ENCODE measurements around the gene EME1.
"Not testable (repeated sequence)": the region's sequence is repeated elsewhere in the genome, so short reads cannot be mapped to it uniquely, and the experiment has no call there.

EME1 gene

DNA sequence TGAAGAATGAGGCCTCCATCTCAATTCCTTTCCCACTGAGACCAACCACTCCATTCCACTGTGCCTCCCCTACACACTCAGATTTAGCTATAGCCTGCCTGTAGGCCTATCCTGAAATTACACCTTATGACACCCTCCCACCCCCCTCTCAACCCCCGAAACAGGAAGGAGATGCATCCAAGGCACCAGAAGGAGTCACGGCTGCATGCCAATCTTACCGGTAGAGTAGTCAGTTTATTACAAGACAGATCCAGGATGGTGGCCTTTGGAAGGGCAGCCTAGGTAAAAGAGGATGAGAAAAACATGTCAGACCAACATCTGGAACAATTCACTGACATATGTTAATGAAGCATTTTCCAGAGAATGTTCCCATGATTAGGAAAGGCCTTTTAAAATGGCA is 21.7 kb downstream of the EME1 start:
- no peak for DNase-seq (ENCODE audit: low read depth in 2 of 2)

GRCh38 chr17:50396261-50397110 is 23.5 kb downstream of the EME1 start:
- no peak for DNase-seq (ENCODE audit: low read depth in 2 of 2)

GRCh38 chr17:50397111-50397918 is 24.3 kb downstream of the EME1 start, which contains the start of gene LRRC59:
Gene LRRC59, minus strand, starts transcription at chr17:50397523. Its CDS starts 206 bp downstream, at chr17:50397317.
- DNase-seq (ENCODE audit: low read depth in 2 of 2), result peak; percentile 87

- no peak for DNase-seq (ENCODE audit: low read depth in 2 of 2)
Observed at GRCh38 chr17:50397919-50398285, 24.9 kb downstream of the EME1 start.

GRCh38 chr17:50398672-50399071 is 25.6 kb downstream of the EME1 start:
- not testable (repeated sequence) for DNase-seq (ENCODE audit: low read depth in 2 of 2)

GRCh38 chr17:50399591-50399990 is 26.6 kb downstream of the EME1 start:
- DNase-seq (ENCODE audit: low read depth in 2 of 2), result not testable (repeated sequence)

- DNase-seq (ENCODE audit: low read depth in 2 of 2), result not testable (repeated sequence)
Observed at GRCh38 chr17:50405351-50405750, 32.3 kb downstream of the EME1 start.

DNA sequence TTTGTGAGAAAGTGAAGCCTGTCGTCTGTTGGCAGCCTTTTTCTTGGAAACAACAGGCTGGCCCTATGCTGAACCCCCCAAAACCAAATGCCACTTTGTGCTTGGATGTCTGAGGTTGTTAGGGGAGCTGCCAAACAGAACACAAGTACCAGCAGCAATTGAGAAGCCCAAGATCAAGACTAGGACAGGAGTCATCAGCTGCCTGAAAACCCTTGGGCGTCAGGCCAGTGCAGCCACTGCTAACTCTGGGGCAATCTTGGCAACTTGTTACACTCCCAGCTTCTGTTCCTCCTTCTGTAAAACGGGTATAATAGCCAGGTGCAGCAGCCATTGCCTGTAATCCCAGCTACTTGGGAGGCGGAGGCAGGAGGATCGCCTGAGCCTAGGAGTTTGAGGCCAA is 33.5 kb downstream of the EME1 start:
- no peak for DNase-seq (ENCODE audit: low read depth in 2 of 2)

- DNase-seq (ENCODE audit: low read depth in 2 of 2), result no peak
Observed at GRCh38 chr17:50407921-50408320, 34.9 kb downstream of the EME1 start.

GRCh38 chr17:50412188-50412732 is 39.2 kb downstream of the EME1 start:
- no peak for DNase-seq (ENCODE audit: low read depth in 2 of 2)

DNA sequence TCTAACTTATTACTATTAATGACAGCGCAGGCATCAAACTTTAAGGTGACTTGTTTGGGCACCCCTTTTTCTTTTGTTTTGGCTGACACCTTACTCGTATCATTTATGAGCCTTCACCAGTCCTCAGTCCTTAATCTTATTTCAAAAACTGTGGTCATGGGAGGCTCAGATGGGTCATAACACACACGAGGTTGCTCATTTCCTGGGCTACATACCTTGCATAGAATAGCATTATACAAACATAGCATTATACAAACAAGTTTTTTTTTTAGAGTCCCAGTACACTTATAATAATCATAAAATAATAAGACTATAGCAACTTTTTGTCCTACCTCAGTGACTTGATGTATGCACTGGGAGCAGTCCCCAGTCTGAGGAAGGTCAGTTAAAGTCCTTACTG is 41.8 kb downstream of the EME1 start:
- DNase-seq (ENCODE audit: low read depth in 2 of 2), result no peak

DNA sequence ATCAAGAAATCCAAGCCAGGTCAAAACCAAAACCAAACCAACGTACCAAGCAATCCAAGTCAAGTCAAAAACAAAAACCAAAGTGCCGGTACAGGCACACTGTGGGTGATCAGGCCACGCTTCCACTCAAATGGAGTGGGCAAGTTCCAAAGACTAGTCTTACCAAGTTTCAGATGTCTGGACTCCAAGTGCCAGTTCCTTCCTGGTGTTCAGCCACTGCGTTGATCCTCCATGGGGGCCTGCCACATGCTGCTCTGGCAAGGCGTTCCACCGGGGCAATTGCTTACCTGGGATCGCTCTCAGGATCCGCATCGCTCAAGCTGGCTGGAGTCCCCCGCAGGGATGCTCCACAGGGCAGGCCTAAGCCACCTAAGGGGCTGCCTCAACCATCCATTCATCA is 46.5 kb downstream of the EME1 start:
- not testable (repeated sequence) for DNase-seq (ENCODE audit: low read depth in 2 of 2)

DNA sequence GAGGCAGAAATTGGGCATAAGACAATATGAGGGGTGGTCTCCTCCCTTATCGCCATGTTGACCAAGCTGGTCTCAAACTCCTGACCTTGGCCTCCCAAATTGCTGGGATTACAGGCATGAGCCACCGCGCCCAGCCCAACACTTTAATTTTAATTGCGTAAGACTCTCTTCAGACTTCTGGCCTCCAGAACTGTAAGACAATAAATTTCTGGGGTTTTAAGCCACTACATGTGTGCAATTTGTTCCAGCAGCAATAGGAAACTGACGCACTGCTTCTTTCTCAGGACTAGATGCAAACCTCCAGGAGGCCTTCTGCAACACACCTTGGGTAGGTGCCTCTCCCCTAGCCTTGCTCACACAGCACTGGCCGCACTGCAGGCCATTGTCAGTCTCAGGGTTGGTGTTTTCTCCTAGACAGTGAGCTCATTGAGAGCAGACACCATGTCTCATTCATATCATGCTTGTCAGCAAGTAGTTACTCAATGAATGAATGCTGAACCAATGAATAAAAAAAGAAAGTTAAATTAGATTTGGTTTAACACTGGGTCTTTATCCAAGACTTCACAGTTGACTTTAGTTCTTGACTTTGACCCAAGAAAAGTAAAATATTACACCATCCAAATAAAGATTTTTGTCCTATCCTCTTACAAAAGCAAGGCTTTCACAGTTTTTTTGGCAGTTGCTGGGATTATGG is 47.5 kb downstream of the EME1 start:
- DNase-seq (ENCODE audit: low read depth in 2 of 2), result no peak

DNA sequence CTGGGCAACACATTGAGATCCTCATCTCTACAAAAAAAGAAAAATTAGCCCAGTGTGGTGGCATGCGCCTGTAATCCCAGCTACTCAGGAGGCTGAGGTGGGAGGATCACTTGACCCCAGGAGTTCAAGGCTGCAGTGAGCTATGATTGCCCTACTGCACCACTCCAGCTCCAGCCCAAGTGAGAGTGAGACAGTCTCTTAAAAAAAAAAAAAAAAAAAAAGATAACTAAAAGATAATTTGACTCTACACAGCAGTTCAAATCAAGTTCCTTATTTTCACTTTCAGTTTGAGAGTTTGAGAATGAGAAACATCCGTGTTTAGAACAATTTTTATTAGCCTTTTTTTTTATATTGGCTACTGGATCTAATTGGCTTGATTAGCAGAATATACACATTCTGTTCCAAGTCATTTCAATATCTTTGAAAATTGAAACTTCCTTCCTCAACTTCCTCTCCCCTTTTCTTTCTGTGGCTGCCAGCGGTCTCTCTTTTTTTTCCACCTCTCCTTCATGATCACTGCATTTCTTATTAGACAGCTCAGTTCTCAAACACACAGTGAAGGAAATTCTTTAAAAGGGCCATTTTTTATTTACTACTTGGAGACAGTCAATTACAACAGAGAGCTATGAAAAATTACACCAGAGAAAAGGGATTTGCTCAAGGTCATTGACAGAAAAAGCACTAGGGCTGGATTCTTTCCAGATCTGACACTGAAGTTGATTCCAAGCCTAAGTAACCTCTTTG is 48.5 kb downstream of the EME1 start:
- no peak for DNase-seq (ENCODE audit: low read depth in 2 of 2)

- DNase-seq (ENCODE audit: low read depth in 2 of 2), result no peak
Observed at GRCh38 chr17:50422738-50423137, 49.7 kb downstream of the EME1 start.

GRCh38 chr17:50423553-50424159 is 50.6 kb downstream of the EME1 start:
- DNase-seq (ENCODE audit: low read depth in 2 of 2), result no peak

- DNase-seq (ENCODE audit: low read depth in 2 of 2), result no peak
Observed at GRCh38 chr17:50424246-50424995, 51.4 kb downstream of the EME1 start.

DNA sequence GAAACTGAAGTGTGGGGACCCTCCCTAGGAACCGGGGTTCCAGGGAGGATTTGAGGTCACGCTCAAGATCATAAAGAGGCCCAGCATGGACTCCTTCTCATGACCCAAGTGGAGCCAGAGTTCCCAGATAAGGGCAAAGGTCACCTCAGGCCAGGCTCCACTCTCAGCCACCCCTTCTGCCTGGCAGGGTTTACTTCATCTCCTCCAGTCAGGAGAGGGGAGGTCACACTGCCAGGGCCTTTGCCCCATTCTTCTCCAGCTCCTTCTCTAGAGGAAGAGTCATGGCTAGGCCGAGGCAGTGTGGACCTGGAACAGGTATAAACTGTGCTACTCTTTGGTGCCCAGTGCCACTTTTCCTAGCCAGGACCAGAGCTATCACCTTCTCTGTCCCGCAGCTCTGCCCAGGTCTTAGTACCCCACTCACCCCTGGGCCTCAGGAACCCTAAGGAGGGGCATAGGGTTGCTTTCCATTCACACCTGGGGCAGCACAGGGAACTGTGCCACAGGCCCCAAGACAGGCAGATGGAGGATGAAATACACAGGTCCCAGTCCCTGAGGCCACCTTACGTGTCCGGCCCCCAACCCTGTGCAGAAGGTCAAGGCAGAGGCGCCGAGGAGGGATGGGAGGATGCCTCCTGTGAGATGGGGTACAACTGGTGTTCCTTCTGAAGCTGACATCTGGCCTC is 52.1 kb downstream of the EME1 start:
- no peak for DNase-seq (ENCODE audit: low read depth in 2 of 2)

DNA sequence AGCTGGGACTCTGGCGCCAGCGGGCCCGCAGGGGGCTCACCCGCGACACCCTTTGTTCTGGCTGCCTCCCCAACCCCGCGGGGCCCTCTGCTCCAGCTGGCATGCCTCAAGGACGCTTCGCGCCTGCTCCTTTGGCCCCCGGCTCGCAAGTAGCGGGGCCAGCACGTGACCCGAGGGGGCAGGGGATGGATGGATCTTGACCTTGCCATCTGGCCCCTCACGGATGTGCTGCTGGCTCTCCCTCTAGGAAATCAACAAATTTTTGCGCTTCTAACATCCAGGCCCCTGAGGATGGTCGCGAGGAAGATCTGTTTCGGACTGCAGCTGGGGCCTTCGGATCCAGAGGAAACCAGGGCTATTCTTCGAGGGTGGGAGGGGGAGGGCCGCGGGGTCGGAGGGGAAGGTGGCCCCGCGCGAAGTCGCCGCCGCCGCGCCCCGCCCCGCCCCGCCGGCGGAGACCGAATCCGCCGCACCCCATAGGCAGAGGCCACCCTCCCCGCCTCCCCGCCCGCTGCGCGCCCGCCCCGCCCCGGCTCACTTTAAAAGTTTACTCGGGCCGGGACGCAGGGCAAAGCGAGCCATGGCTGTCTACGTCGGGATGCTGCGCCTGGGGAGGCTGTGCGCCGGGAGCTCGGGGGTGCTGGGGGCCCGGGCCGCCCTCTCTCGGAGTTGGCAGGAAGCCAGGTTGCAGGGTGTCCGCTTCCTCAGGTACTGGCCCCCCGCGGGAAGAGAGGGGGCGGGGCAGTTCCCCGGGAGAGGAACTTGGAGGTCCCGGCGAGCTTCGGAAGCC is 52.8 kb downstream of the EME1 start, which contains the start of gene ACSF2:
Gene ACSF2 (plus strand): TSS at position 537 of the 790 bp plus-strand sequence. CDS start 44 bp downstream, at position 581.
- DNase-seq (ENCODE audit: low read depth in 2 of 2), result peak; percentile 48 to 55

Measured in stimulated activated CD8-positive, alpha-beta memory T cell treated with anti-CD3 and anti-CD28 coated beads, Interleukin-2, amount 100 ng/mL, for 1 hour (primary cell).